Measurements from ENCODE around the gene PDZRN4. TPM values are rescaled to one million over a fixed set of nuclear protein-coding genes. Genes with fewer than 3 reads are reported as not detected.

The PDZRN4 gene
- total and polyA plus RNA-seq, 4 experiments from 2014 or later, result not detected

GRCh38 chr12:41213107-41213506 lies 25.0 kb downstream of the PDZRN4 start:
- Histone ChIP-seq H3K9me3 (ENCODE audit: control insufficient read depth in 1 of 2, low read length in 2 of 2) (no peaks in the 10 kb centered on the region), H3K27ac (ENCODE audit: low read depth, low read length) (no peak overlapping the region), H3K27me3 (ENCODE audit: insufficient read depth, low read length) (no peaks in the 10 kb centered on the region), H3K36me3 (ENCODE audit: insufficient read depth, low read length) (no peaks in the 10 kb centered on the region), H3K4me3 (ENCODE audit: low read length in 2 of 2) (no peak overlapping the region), H3K4me1 (ENCODE audit: insufficient read depth, low read length) (no peaks in the 10 kb centered on the region)
- H3K4me3 Mint-ChIP-seq, result no peak overlapping the region
- H3K9me3 Mint-ChIP-seq, result peaks cover 0 to 2% (median 0%) of the 10 kb centered on the region in 8 donors
- ChIA-PET CTCF (ENCODE audit: partially characterized antibody) (no interaction called here), POLR2A (ENCODE audit: partially characterized antibody) (no interaction called here)
- H3K27me3 Mint-ChIP-seq, result peaks cover 0 to 2% of the 10 kb centered on the region in 2 donors
- no peak for DNase-seq
- H3K4me1 Mint-ChIP-seq, result no peaks in the 10 kb centered on the region
- H3K36me3 Mint-ChIP-seq, result no peaks in the 10 kb centered on the region
- intact Hi-C loops (cut with micrococcal nuclease), result no loop called here
- H3K27ac Mint-ChIP-seq, result no peak overlapping the region

GRCh38 chr12:41213648-41214047 lies 25.5 kb downstream of the PDZRN4 start:
- Mint-ChIP-seq H3K4me1 (no peaks in the 10 kb centered on the region), H3K4me3 (no peak overlapping the region), H3K9me3 (peaks cover 0 to 2% (median 0%) of the 10 kb centered on the region in 8 donors), H3K27ac (no peak overlapping the region), H3K36me3 (no peaks in the 10 kb centered on the region), H3K27me3 (peaks cover 0 to 2% of the 10 kb centered on the region in 2 donors)
- intact Hi-C loops (cut with micrococcal nuclease), result no loop called here
- ChIA-PET POLR2A (ENCODE audit: partially characterized antibody) (no interaction called here), CTCF (ENCODE audit: partially characterized antibody) (no interaction called here)
- no peaks in the 10 kb centered on the region for H3K27me3 ChIP-seq (ENCODE audit: insufficient read depth, low read length)
- H3K36me3 ChIP-seq (ENCODE audit: insufficient read depth, low read length), result no peaks in the 10 kb centered on the region
- H3K9me3 ChIP-seq (ENCODE audit: control insufficient read depth in 1 of 2, low read length in 2 of 2), result no peaks in the 10 kb centered on the region
- H3K4me1 ChIP-seq (ENCODE audit: insufficient read depth, low read length), result no peaks in the 10 kb centered on the region
- H3K4me3 ChIP-seq (ENCODE audit: low read length in 2 of 2), result no peak overlapping the region
- DNase-seq, result no peak
- H3K27ac ChIP-seq (ENCODE audit: low read depth, low read length), result no peak overlapping the region

GRCh38 chr12:41217727-41218126 lies 29.6 kb downstream of the PDZRN4 start:
- H3K27ac Mint-ChIP-seq, result no peak overlapping the region
- intact Hi-C loops (cut with micrococcal nuclease), result no loop called here
- POLR2A ChIA-PET (ENCODE audit: partially characterized antibody), result no interaction called here
- Histone ChIP-seq H3K9me3 (ENCODE audit: control insufficient read depth in 1 of 2, low read length in 2 of 2) (no peaks in the 10 kb centered on the region), H3K36me3 (ENCODE audit: insufficient read depth, low read length) (no peaks in the 10 kb centered on the region), H3K4me1 (ENCODE audit: insufficient read depth, low read length) (no peaks in the 10 kb centered on the region), H3K4me3 (ENCODE audit: low read length in 2 of 2) (no peak overlapping the region), H3K27ac (ENCODE audit: low read depth, low read length) (no peak overlapping the region), H3K27me3 (ENCODE audit: insufficient read depth, low read length) (no peaks in the 10 kb centered on the region)
- no peaks in the 10 kb centered on the region for H3K36me3 Mint-ChIP-seq
- no peak for DNase-seq
- H3K9me3 Mint-ChIP-seq, result peaks cover 0 to 8% (median 0%) of the 10 kb centered on the region in 8 donors
- CTCF ChIA-PET (ENCODE audit: partially characterized antibody), result no interaction called here
- H3K4me1 Mint-ChIP-seq, result no peaks in the 10 kb centered on the region
- H3K4me3 Mint-ChIP-seq, result no peak overlapping the region
- H3K27me3 Mint-ChIP-seq, result no peaks in the 10 kb centered on the region

- Histone ChIP-seq H3K27me3 (ENCODE audit: insufficient read depth, low read length) (no peaks in the 10 kb centered on the region), H3K9me3 (ENCODE audit: control insufficient read depth in 1 of 2, low read length in 2 of 2) (no peaks in the 10 kb centered on the region), H3K4me3 (ENCODE audit: low read length in 2 of 2) (no peak overlapping the region), H3K4me1 (ENCODE audit: insufficient read depth, low read length) (no peaks in the 10 kb centered on the region), H3K27ac (ENCODE audit: low read depth, low read length) (no peak overlapping the region), H3K36me3 (ENCODE audit: insufficient read depth, low read length) (no peaks in the 10 kb centered on the region)
- no peak overlapping the region for H3K4me3 Mint-ChIP-seq
- no peaks in the 10 kb centered on the region for H3K36me3 Mint-ChIP-seq
- no peaks in the 10 kb centered on the region for H3K27me3 Mint-ChIP-seq
- H3K9me3 Mint-ChIP-seq, result peaks cover 0 to 8% (median 0%) of the 10 kb centered on the region in 8 donors
- CTCF ChIA-PET (ENCODE audit: partially characterized antibody), result no interaction called here
- no peaks in the 10 kb centered on the region for H3K4me1 Mint-ChIP-seq
- DNase-seq, result no peak
- intact Hi-C loops (cut with micrococcal nuclease), result no loop called here
- POLR2A ChIA-PET (ENCODE audit: partially characterized antibody), result no interaction called here
- no peak overlapping the region for H3K27ac Mint-ChIP-seq
These were observed 32.8 kb downstream of the PDZRN4 start for GRCh38 chr12:41220931-41221330.

GRCh38 chr12:41221491-41221890 lies 33.4 kb downstream of the PDZRN4 start:
- no peak overlapping the region for H3K27ac Mint-ChIP-seq
- H3K4me1 Mint-ChIP-seq, result no peaks in the 10 kb centered on the region
- intact Hi-C loops (cut with micrococcal nuclease), result no loop called here
- H3K9me3 Mint-ChIP-seq, result peaks cover 0 to 8% (median 0%) of the 10 kb centered on the region in 8 donors
- no peaks in the 10 kb centered on the region for H3K4me1 ChIP-seq (ENCODE audit: insufficient read depth, low read length)
- no peak for DNase-seq
- H3K4me3 ChIP-seq (ENCODE audit: low read length in 2 of 2), result no peak overlapping the region
- CTCF ChIA-PET (ENCODE audit: partially characterized antibody), result no interaction called here
- H3K36me3 ChIP-seq (ENCODE audit: insufficient read depth, low read length), result no peaks in the 10 kb centered on the region
- H3K27me3 Mint-ChIP-seq, result no peaks in the 10 kb centered on the region
- no peaks in the 10 kb centered on the region for H3K27me3 ChIP-seq (ENCODE audit: insufficient read depth, low read length)
- POLR2A ChIA-PET (ENCODE audit: partially characterized antibody), result no interaction called here
- no peaks in the 10 kb centered on the region for H3K9me3 ChIP-seq (ENCODE audit: control insufficient read depth in 1 of 2, low read length in 2 of 2)
- no peak overlapping the region for H3K4me3 Mint-ChIP-seq
- H3K36me3 Mint-ChIP-seq, result no peaks in the 10 kb centered on the region
- no peak overlapping the region for H3K27ac ChIP-seq (ENCODE audit: low read depth, low read length)

GRCh38 chr12:41223600-41223999 lies 35.5 kb downstream of the PDZRN4 start:
- intact Hi-C loops (cut with micrococcal nuclease), result no loop called here
- Mint-ChIP-seq H3K27me3 (no peaks in the 10 kb centered on the region), H3K36me3 (no peaks in the 10 kb centered on the region), H3K27ac (no peak overlapping the region), H3K4me1 (peaks cover 0 to 2% (median 0%) of the 10 kb centered on the region in 4 donors), H3K9me3 (peaks cover 0 to 8% (median 0%) of the 10 kb centered on the region in 8 donors), H3K4me3 (no peak overlapping the region)
- no peak for DNase-seq
- H3K36me3 ChIP-seq (ENCODE audit: insufficient read depth, low read length), result no peaks in the 10 kb centered on the region
- no peak overlapping the region for H3K4me3 ChIP-seq (ENCODE audit: low read length in 2 of 2)
- H3K9me3 ChIP-seq (ENCODE audit: control insufficient read depth in 1 of 2, low read length in 2 of 2), result no peaks in the 10 kb centered on the region
- ChIA-PET CTCF (ENCODE audit: partially characterized antibody) (no interaction called here), POLR2A (ENCODE audit: partially characterized antibody) (no interaction called here)
- no peaks in the 10 kb centered on the region for H3K4me1 ChIP-seq (ENCODE audit: insufficient read depth, low read length)
- no peaks in the 10 kb centered on the region for H3K27me3 ChIP-seq (ENCODE audit: insufficient read depth, low read length)
- no peak overlapping the region for H3K27ac ChIP-seq (ENCODE audit: low read depth, low read length)

GRCh38 chr12:41224066-41224465 lies 35.9 kb downstream of the PDZRN4 start:
- Histone ChIP-seq H3K27me3 (ENCODE audit: insufficient read depth, low read length) (no peaks in the 10 kb centered on the region), H3K9me3 (ENCODE audit: control insufficient read depth in 1 of 2, low read length in 2 of 2) (no peaks in the 10 kb centered on the region), H3K4me3 (ENCODE audit: low read length in 2 of 2) (no peak overlapping the region), H3K27ac (ENCODE audit: low read depth, low read length) (no peak overlapping the region), H3K36me3 (ENCODE audit: insufficient read depth, low read length) (no peaks in the 10 kb centered on the region), H3K4me1 (ENCODE audit: insufficient read depth, low read length) (no peaks in the 10 kb centered on the region)
- H3K36me3 Mint-ChIP-seq, result no peaks in the 10 kb centered on the region
- H3K27me3 Mint-ChIP-seq, result no peaks in the 10 kb centered on the region
- no peak for DNase-seq
- H3K4me1 Mint-ChIP-seq, result peaks cover 0 to 2% (median 0%) of the 10 kb centered on the region in 4 donors
- no peak overlapping the region for H3K27ac Mint-ChIP-seq
- ChIA-PET POLR2A (ENCODE audit: partially characterized antibody) (no interaction called here), CTCF (ENCODE audit: partially characterized antibody) (no interaction called here)
- no peak overlapping the region for H3K4me3 Mint-ChIP-seq
- intact Hi-C loops (cut with micrococcal nuclease), result no loop called here
- peaks cover 0 to 8% (median 0%) of the 10 kb centered on the region in 8 donors for H3K9me3 Mint-ChIP-seq

- intact Hi-C loops (cut with micrococcal nuclease), result no loop called here
- no peaks in the 10 kb centered on the region for H3K36me3 Mint-ChIP-seq
- no peak overlapping the region for H3K4me3 Mint-ChIP-seq
- Histone ChIP-seq H3K27ac (ENCODE audit: low read depth, low read length) (no peak overlapping the region), H3K27me3 (ENCODE audit: insufficient read depth, low read length) (no peaks in the 10 kb centered on the region), H3K4me3 (ENCODE audit: low read length in 2 of 2) (no peak overlapping the region), H3K9me3 (ENCODE audit: control insufficient read depth in 1 of 2, low read length in 2 of 2) (no peaks in the 10 kb centered on the region), H3K36me3 (ENCODE audit: insufficient read depth, low read length) (no peaks in the 10 kb centered on the region), H3K4me1 (ENCODE audit: insufficient read depth, low read length) (no peaks in the 10 kb centered on the region)
- POLR2A ChIA-PET (ENCODE audit: partially characterized antibody), result no interaction called here
- no peak for DNase-seq
- H3K27me3 Mint-ChIP-seq, result peaks cover 0 to 2% of the 10 kb centered on the region in 2 donors
- peaks cover 0 to 4% (median 0%) of the 10 kb centered on the region in 8 donors for H3K9me3 Mint-ChIP-seq
- H3K27ac Mint-ChIP-seq, result no peak overlapping the region
- CTCF ChIA-PET (ENCODE audit: partially characterized antibody), result no interaction called here
- H3K4me1 Mint-ChIP-seq, result peaks cover 0 to 2% (median 0%) of the 10 kb centered on the region in 4 donors
These were observed 37.1 kb downstream of the PDZRN4 start for GRCh38 chr12:41225179-41225578.

Measured in CD4-positive, alpha-beta memory T cell (primary cell).